ENCODE measurements around the gene FAM184A.
A peak's percentile ranks its signal among the peaks of the same experiment; 100 is the strongest.

FAM184A gene

GRCh38 chr6:119126140-119126539, 47.7 kb upstream of the FAM184A start:
- Histone ChIP-seq H3F3A (ENCODE audit: low read depth) (no peaks in the 10 kb centered on the region), H3K27me3 (ENCODE audit: insufficient read depth, low read length, poor library complexity, severe bottlenecking) (no peaks in the 10 kb centered on the region), H3K79me2 (ENCODE audit: insufficient read depth, low read length) (no peaks in the 10 kb centered on the region), H3K4me2 (ENCODE audit: low read depth, low read length, poor library complexity, severe bottlenecking) (no peak overlapping the region), H3K9me3 (ENCODE audit: insufficient read depth, low read depth, low read length) (no peaks in the 10 kb centered on the region), H4K20me1 (ENCODE audit: insufficient read depth, low read length, poor library complexity, severe bottlenecking) (no peaks in the 10 kb centered on the region), H3K4me3 (ENCODE audit: low read length, poor library complexity, severe bottlenecking) (no peak overlapping the region), H3K36me3 (ENCODE audit: insufficient read depth, low read length) (no peaks in the 10 kb centered on the region), H3K4me1 (ENCODE audit: insufficient read depth, low read length, poor library complexity, severe bottlenecking) (no peaks in the 10 kb centered on the region), H3K9me2 (replicated peaks; ENCODE audit: low read depth, low read length) (no peaks in the 10 kb centered on the region), H3K9ac (ENCODE audit: low read depth, low read length, poor library complexity, severe bottlenecking) (no peak overlapping the region), H2AFZ (ENCODE audit: low read length) (no peak overlapping the region)
- TF ChIP-seq EZH2phosphoT487 (IDR thresholded peaks at IDR 0.05; ENCODE audit: borderline replicate concordance): no peak
- no peak for TF ChIP-seq CTCF (conservative IDR thresholded peaks at IDR 0.05; ENCODE audit: low read length)

DNA sequence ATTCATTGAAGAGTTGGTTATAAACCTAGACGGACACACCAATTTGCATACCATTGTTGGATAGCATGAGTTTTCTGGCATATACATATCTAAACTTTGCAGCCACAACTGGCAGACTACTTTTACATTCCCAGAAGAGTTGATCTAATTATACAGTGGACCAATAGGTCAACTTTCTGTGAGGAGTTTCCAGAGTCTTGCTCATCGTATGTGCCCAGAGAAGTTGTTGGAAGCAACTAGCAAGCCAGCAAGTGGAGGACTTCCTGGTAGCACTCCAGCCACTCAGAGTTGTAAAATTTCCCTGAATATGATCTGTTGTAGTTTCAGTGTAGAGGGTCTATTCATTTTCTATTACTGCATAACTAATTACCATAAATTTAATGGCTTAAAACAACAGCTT, 47.1 kb upstream of the FAM184A start:
- H2AFZ ChIP-seq (ENCODE audit: low read length): 0 out of 2 replicates have a peak overlapping the region, but pooled peaks have one; percentile 41
- no peak overlapping the region for H3K9ac ChIP-seq (ENCODE audit: low read depth, low read length, poor library complexity, severe bottlenecking)
- no peaks in the 10 kb centered on the region for H3K9me2 ChIP-seq (replicated peaks; ENCODE audit: low read depth, low read length)
- no peaks in the 10 kb centered on the region for H4K20me1 ChIP-seq (ENCODE audit: insufficient read depth, low read length, poor library complexity, severe bottlenecking)
- no peak overlapping the region for H3K4me3 ChIP-seq (ENCODE audit: low read length, poor library complexity, severe bottlenecking)
- H3K4me1 ChIP-seq (ENCODE audit: insufficient read depth, low read length, poor library complexity, severe bottlenecking): no peaks in the 10 kb centered on the region
- H3F3A ChIP-seq (ENCODE audit: low read depth): no peaks in the 10 kb centered on the region
- no peak overlapping the region for H3K4me2 ChIP-seq (ENCODE audit: low read depth, low read length, poor library complexity, severe bottlenecking)
- no peaks in the 10 kb centered on the region for H3K9me3 ChIP-seq (ENCODE audit: insufficient read depth, low read depth, low read length)
- no peaks in the 10 kb centered on the region for H3K27me3 ChIP-seq (ENCODE audit: insufficient read depth, low read length, poor library complexity, severe bottlenecking)
- H3K36me3 ChIP-seq (ENCODE audit: insufficient read depth, low read length): no peaks in the 10 kb centered on the region
- no peaks in the 10 kb centered on the region for H3K79me2 ChIP-seq (ENCODE audit: insufficient read depth, low read length)
- TF ChIP-seq CTCF (conservative IDR thresholded peaks at IDR 0.05; ENCODE audit: low read length) (no peak), EZH2phosphoT487 (IDR thresholded peaks at IDR 0.05; ENCODE audit: borderline replicate concordance) (no peak)

- H3K36me3 ChIP-seq (ENCODE audit: insufficient read depth, low read length): no peaks in the 10 kb centered on the region
- H3K27me3 ChIP-seq (ENCODE audit: insufficient read depth, low read length, poor library complexity, severe bottlenecking): no peaks in the 10 kb centered on the region
- H2AFZ ChIP-seq (ENCODE audit: low read length): no peak overlapping the region
- no peaks in the 10 kb centered on the region for H3K9me2 ChIP-seq (replicated peaks; ENCODE audit: low read depth, low read length)
- H3K9ac ChIP-seq (ENCODE audit: low read depth, low read length, poor library complexity, severe bottlenecking): no peak overlapping the region
- H3F3A ChIP-seq (ENCODE audit: low read depth): no peaks in the 10 kb centered on the region
- no peak overlapping the region for H3K4me2 ChIP-seq (ENCODE audit: low read depth, low read length, poor library complexity, severe bottlenecking)
- H3K4me3 ChIP-seq (ENCODE audit: low read length, poor library complexity, severe bottlenecking): no peak overlapping the region
- no peaks in the 10 kb centered on the region for H3K79me2 ChIP-seq (ENCODE audit: insufficient read depth, low read length)
- H3K9me3 ChIP-seq (ENCODE audit: insufficient read depth, low read depth, low read length): no peaks in the 10 kb centered on the region
- H3K4me1 ChIP-seq (ENCODE audit: insufficient read depth, low read length, poor library complexity, severe bottlenecking): no peaks in the 10 kb centered on the region
- TF ChIP-seq CTCF (conservative IDR thresholded peaks at IDR 0.05; ENCODE audit: low read length): no peak
- no peak for TF ChIP-seq EZH2phosphoT487 (IDR thresholded peaks at IDR 0.05; ENCODE audit: borderline replicate concordance)
- no peaks in the 10 kb centered on the region for H4K20me1 ChIP-seq (ENCODE audit: insufficient read depth, low read length, poor library complexity, severe bottlenecking)
Measured at GRCh38 chr6:119124079-119124824, 45.8 kb upstream of the FAM184A start.

All from Loucy (cell line).